Germinal center (tissue), 1 donor: ENCODE results near the gene MSMP.
A peak's percentile ranks its signal among the peaks of the same experiment; 100 is the strongest.

Experiments
- DNase-seq: peaks from one replicate; pipeline ENCODE4 v3.0.0; 2012; ENCODE audit warnings: mixed read lengths, low spot score

The MSMP gene

GRCh38 chr9:35743452-35743851, 10.6 kb downstream of the MSMP start:
- DNase-seq = no peak

DNA sequence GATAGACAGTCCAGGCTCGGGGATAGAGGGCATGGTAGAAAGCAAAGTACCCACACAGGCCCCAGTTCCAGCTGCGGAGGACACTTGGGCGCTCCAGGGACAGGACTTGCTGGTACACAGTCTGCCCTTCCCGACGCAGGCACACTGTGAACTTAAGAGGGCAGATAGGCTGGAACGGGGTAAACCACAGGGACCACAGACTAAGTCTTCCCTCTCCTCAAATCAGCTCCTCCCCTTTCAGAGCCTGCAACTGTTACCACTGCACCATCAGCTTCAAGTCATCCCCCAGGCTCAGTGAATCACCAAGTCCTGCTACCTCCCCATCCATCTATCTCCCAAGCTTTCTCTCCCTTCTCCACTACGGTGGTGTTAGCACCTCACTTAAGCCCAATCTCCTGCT, 12.3 kb downstream of the MSMP start:
- DNase-seq = no peak

- no peak for DNase-seq
Observed at GRCh38 chr9:35740243-35740642, 13.8 kb downstream of the MSMP start.

DNA sequence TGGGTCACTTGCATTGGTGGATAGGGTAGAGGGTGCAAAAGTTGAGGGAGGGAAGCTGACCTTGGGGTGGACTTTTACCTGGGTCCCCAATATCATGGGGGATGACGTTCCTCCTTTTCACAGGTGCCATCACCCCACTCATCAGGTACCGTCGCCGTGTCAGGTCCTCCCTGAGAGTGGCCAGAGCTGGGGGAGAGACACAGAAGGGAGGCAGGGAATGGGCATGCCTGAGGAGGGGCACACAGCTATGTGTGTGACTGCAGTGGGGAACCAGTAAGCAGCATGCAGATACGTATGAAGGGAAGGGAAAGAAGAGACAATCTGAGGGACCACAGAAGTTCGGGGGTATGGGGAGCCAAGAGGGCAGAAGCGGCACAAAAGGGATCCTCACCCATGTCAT, 15.2 kb downstream of the MSMP start:
- DNase-seq = no peak

GRCh38 chr9:35738186-35738585, 15.9 kb downstream of the MSMP start:
- DNase-seq = no peak

GRCh38 chr9:35737143-35737542, 16.9 kb downstream of the MSMP start:
- DNase-seq = no peak

GRCh38 chr9:35736201-35736633, 17.9 kb downstream of the MSMP start:
- DNase-seq = peak; percentile 76

DNA sequence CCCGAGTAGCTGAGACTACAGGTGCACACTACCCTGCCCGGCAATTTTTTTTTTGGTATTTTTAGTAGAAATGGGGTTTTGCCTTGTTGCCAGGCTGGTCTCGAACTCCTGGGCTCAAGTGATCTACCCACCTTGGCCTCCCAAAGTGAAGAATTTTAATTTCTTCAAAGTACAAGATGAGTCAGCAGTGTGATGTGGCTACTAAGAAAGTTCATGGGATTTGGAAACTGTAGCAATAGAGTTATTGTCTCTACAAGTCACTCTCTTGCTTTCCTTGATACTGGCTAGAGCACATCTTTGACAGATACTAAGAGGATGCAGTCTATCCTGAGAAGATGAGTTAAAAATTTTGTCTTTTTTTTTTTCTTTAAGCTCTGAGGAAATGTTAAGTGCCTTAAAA, 20.0 kb downstream of the MSMP start:
- DNase-seq = no peak

- DNase-seq = peak; percentile 60
Observed at GRCh38 chr9:35732800-35733541, 21.1 kb downstream of the MSMP start.

DNA sequence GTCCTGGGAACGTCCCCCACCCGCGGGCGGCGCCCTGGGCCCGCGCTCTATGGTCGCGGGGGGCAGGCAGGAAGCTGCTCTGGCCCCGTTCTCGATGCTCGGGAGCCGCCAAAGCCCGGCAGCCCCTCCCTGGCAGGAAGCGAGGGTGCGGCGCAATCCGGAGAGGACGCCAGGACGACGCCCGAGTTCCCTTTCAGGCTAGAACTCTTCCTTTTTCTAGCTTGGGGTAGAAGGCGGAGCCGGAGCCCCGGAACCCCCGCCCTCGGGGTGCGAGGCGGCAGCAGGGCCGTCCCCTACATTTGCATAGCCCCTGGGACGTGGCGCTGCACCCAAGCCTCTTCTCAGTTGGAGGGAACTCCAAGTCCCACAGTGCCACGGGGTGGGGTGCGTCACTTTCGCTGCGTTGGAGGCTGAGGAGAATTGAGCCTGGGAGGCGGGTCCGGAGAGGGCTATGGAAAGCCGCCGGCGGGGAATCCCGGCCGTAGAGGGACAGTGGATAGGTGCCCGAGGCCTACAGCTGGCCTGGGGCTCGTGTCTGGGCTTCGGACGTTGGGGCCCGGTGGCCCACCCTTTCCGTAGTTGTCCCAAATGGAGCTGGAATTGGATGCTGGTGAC, 21.8 kb downstream of the MSMP start, which contains the start of the genes CREB3 and TLN1:
TSS of gene CREB3 (plus strand) at position 482 of the 615 bp plus-strand sequence. CDS start at position 589, 107 bp downstream.
TSS of gene TLN1 (minus strand) at position 11 of the 615 bp plus-strand sequence. CDS start 6,501 bp downstream, outside the sequence.
- DNase-seq = peak; percentile 99

- no peak for DNase-seq
Observed at GRCh38 chr9:35731415-35732184, 22.5 kb downstream of the MSMP start.

GRCh38 chr9:35730486-35730854, 23.6 kb downstream of the MSMP start:
- DNase-seq = no peak

- DNase-seq = peak; percentile 62
Observed at GRCh38 chr9:35729700-35730485, 24.2 kb downstream of the MSMP start.

GRCh38 chr9:35729101-35729500, 25.0 kb downstream of the MSMP start:
- DNase-seq = no peak

GRCh38 chr9:35728041-35728971, 25.8 kb downstream of the MSMP start:
- DNase-seq = no peak

DNA sequence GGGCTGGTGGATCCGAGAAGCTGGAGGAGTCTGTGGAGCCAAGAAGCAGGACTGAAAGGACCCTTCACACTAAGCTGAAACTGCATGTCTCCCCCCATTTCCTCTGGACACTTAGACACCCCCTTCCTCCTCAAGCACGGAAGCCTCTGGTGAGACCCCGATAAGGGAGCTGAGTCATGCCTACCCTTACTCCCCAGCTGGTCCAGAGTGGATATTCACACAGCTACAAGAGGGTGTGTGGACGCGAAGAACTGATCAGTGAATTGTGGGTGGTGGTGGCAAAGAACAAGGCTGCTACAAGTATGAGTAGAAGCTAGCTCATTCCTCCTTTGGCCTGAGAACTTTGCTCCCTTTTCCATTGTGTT, 26.4 kb downstream of the MSMP start:
- DNase-seq = no peak

DNA sequence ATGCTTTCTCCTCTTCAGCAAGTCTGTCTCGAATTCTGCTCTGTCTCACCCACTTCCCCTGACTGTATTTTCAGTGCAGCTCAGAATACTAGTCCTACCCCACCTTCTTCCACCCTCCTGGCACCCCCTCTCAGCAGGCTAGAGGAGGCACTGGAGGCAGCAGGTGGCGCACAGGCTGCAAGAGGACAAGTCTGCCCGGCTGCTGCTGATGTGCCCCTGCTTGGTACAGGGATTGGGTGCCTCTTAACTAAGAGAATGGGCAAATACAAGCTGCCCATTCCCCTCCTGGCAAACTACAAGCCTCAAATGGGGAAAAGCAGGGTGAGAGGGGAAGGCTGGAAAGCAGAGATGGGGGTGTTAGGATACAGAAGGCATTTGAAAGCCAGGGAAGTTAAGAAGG, 27.1 kb downstream of the MSMP start:
- DNase-seq = peak; percentile 59

- no peak for DNase-seq
Observed at GRCh38 chr9:35725362-35725761, 28.7 kb downstream of the MSMP start.

GRCh38 chr9:35723908-35724307, 30.2 kb downstream of the MSMP start:
- DNase-seq = no peak

- DNase-seq = no peak
Observed at GRCh38 chr9:35723426-35723825, 30.6 kb downstream of the MSMP start.

GRCh38 chr9:35719546-35719945, 34.5 kb downstream of the MSMP start:
- DNase-seq = no peak
